Colonic mucosa (tissue), 4 donors: ENCODE data around the gene BICDL2. TPM values are rescaled to one million over a fixed set of nuclear protein-coding genes. Genes with fewer than 3 reads are reported as not detected.

Experiments used
- DNase-seq: peaks from one replicate; pipeline ENCODE4 v3.0.0-alpha.2; 2020
- H3K27ac ChIP-seq: fragments of 200-600 bp; one replicate; pipeline ENCODE4 v1.8.0; 2021
- H3K27me3 ChIP-seq: fragments of 200-600 bp; one replicate; pipeline ENCODE4 v1.8.0; 2021
- H3K36me3 ChIP-seq: fragments of 200-600 bp; one replicate; pipeline ENCODE4 v1.8.0; 2021
- H3K4me1 ChIP-seq: fragments of 200-600 bp; one replicate; pipeline ENCODE4 v1.8.0; 2021; ENCODE audit warnings: mild to moderate bottlenecking
- H3K4me3 ChIP-seq: fragments of 200-600 bp; one replicate; pipeline ENCODE4 v1.8.0; 2021
- H3K9ac ChIP-seq, 2 donors: one replicate each; pipeline ENCODE4 v1.7.0; 2013; ENCODE audit warnings: control low read depth in 2 of 2, low read depth in 2 of 2, low read length in 2 of 2
- H3K9me3 ChIP-seq: fragments of 200-600 bp; one replicate; pipeline ENCODE4 v1.8.0; 2021
- CTCF ChIP-seq: fragments of 200-600 bp; IDR thresholded peaks from one replicate; pipeline ENCODE4 v1.8.0; 2022; ENCODE audit warnings: antibody characterized with exemption, mild to moderate bottlenecking
- intact Hi-C: fragments of 100-400 bp; cut with DNase I; formaldehyde crosslinking; loops from one replicate; pipeline ENCODE4 v1.14.1; 2022
- total RNA-seq, 2 donors: library from RNA; stranded (reverse); fragmentation: NEBNext Ultra II Directional in 1 of 2; extraction: Animal tissue kit (Norgen Biotek cat#: 25700) in 1 of 2; gene quantifications; one replicate each; pipeline ENCODE4 v1.2.1, GENCODE V29; 2021
- donor health status: healthy.
- donor health status: DM: no; HTN: no; CAD: no.
- donor health status: DM: no; HTN: no; CAD: no.

The BICDL2 gene
- total RNA-seq, 2 donors from 2014 or later: 56.6 to 83.9 TPM

- H3K4me3 ChIP-seq: no peak overlapping the region
- peak overlapping the region in 1 of 2 donors; percentile 58 for H3K9ac ChIP-seq
- no peak for TF ChIP-seq CTCF
- H3K36me3 ChIP-seq: no peaks in the 10 kb centered on the region
- H3K27me3 ChIP-seq: peaks cover 5% of the 10 kb centered on the region
- intact Hi-C loops: no loop called here
- peaks cover 17% of the 10 kb centered on the region for H3K4me1 ChIP-seq
- H3K9me3 ChIP-seq: no peaks in the 10 kb centered on the region
- H3K27ac ChIP-seq: no peak overlapping the region
- no peak for DNase-seq
These were observed 27.0 kb downstream of the BICDL2 start for GRCh38 chr16:3009568-3010390.

- DNase-seq: no peak
- intact Hi-C loops: no loop called here
- H3K27me3 ChIP-seq: peaks cover 5% of the 10 kb centered on the region
- no peak for TF ChIP-seq CTCF
- peak overlapping the region; percentile 86 for H3K27ac ChIP-seq
- H3K4me3 ChIP-seq: no peak overlapping the region
- H3K9me3 ChIP-seq: no peaks in the 10 kb centered on the region
- H3K9ac ChIP-seq: peak overlapping the region in 1 of 2 donors; percentile 40
- peaks cover 17% of the 10 kb centered on the region for H3K4me1 ChIP-seq
- no peaks in the 10 kb centered on the region for H3K36me3 ChIP-seq
These were observed 28.1 kb downstream of the BICDL2 start for GRCh38 chr16:3008690-3009037.

- H3K4me3 ChIP-seq: no peak overlapping the region
- H3K4me1 ChIP-seq: peaks cover 17% of the 10 kb centered on the region
- peak overlapping the region in 1 of 2 donors; percentile 84 for H3K9ac ChIP-seq
These were observed 28.6 kb downstream of the BICDL2 start for GRCh38 chr16:3007957-3008689.

GRCh38 chr16:3007059-3007956, 29.4 kb downstream of the BICDL2 start:
- intact Hi-C loops: no loop called here
- Histone ChIP-seq H3K4me3 (no peak overlapping the region), H3K27me3 (peaks cover 5% of the 10 kb centered on the region), H3K27ac (peak overlapping the region; percentile 86), H3K9me3 (no peaks in the 10 kb centered on the region), H3K9ac (peak overlapping the region in 1 of 2 donors; percentile 84), H3K4me1 (peaks cover 17% of the 10 kb centered on the region), H3K36me3 (no peaks in the 10 kb centered on the region)
- DNase-seq: peak; percentile 86
- no peak for TF ChIP-seq CTCF

More at GRCh38 chr16:3007957-3008689, 28.6 kb downstream of the BICDL2 start:
- intact Hi-C loops: no loop called here
- Histone ChIP-seq H3K27ac (peak overlapping the region; percentile 86), H3K9me3 (no peaks in the 10 kb centered on the region), H3K36me3 (no peaks in the 10 kb centered on the region), H3K27me3 (peaks cover 5% of the 10 kb centered on the region)
- DNase-seq: no peak
- no peak for TF ChIP-seq CTCF

- Histone ChIP-seq H3K9me3 (no peaks in the 10 kb centered on the region), H3K36me3 (no peaks in the 10 kb centered on the region), H3K4me3 (peak overlapping the region; percentile 33), H3K27me3 (no peaks in the 10 kb centered on the region), H3K9ac (peak overlapping the region; percentile 62 to 84), H3K27ac (peak overlapping the region; percentile 86), H3K4me1 (peaks cover 17% of the 10 kb centered on the region)
- no peak for TF ChIP-seq CTCF
- DNase-seq: peak; percentile 82
- intact Hi-C loops: no loop called here
These were observed 31.9 kb downstream of the BICDL2 start for GRCh38 chr16:3004781-3005284.
